ENCODE data around the gene USP34.

USP34 gene

DNA sequence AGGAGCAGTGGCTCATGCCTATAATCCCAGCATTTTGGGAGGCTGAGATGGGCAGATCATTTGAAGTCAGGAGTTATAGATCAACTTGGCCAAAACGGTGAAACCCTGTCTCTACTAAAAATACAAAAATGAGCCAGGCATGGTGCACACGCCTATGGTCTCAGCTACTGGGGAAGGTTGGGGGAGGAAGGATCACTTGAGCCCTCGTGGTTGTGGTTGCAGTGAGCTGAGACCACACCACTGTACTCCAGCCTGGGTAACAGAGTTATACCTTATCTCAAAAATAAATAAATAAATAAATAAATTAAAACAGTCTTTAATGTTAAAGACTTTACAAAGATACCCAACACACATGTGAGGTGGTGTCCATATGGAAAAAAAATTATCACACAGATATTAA, 174.9 kb downstream of the USP34 start:
- no peak for DNase-seq

DNA sequence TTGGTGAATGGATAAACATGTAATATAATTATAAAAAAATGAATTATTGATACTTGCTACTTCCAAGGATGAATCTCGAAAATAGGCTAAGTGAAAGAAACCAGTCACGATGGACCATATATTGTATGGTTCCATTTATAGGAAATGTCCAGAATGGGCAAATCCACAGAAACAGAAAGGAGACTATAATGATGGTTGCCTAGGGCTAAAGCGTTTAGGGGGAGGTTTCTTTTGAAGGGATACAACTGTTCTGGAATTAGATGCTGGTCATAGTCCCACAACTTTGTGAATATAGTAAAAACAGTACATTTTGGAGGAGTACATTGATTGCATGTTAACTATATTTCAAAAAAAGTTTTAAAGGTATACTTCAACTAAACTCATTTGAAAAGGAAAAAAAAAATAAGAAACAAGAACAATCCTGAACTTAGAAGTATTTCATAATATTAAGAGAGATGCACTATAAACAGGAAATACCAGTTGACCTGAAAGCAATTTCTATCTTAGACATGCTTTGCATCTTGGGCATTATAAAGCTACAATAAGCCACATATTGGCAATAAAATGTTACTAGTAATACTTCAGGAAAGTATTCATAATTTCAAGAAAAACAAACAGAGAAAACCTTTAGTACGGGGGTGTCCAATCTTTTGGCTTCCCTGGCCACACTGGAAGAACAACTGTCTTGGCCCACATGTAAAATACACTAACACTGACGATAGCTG, 178.9 kb downstream of the USP34 start:
- no peak for DNase-seq

DNA sequence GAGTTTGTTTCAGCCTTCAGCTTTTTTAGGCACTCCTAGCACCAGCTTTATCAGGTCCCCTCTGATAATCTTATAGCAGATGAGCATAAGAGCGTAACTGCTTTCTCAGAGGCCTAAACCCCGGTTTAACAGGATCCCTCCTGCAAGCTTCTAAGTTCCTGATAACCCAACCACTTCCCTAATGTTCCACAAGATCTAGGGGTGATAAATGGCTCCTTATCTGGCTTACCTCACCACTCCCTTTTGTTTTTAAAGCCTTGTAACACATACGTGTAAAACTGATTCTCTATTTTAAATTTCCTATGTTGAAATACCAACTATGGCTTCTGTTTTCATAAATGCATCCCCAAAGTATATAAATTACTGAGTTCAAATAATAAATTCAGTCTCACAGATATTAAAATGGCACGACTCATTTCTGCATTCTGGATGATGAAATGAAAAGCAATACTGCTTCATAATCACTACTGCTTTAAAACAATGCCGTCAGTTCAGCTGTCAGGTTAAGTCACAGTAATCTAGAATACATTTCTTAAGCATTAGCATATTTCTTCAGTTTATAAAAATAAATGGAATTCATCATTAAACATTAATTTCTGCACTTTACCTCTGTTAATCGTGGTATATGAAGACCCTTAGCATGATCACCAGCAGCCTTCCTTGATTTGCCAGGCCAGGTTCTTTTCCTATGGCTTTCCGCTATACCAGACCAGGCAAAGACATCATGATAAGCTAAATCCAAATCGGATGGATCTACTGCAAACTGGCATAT, 182.6 kb downstream of the USP34 start:
- no peak for DNase-seq

DNA sequence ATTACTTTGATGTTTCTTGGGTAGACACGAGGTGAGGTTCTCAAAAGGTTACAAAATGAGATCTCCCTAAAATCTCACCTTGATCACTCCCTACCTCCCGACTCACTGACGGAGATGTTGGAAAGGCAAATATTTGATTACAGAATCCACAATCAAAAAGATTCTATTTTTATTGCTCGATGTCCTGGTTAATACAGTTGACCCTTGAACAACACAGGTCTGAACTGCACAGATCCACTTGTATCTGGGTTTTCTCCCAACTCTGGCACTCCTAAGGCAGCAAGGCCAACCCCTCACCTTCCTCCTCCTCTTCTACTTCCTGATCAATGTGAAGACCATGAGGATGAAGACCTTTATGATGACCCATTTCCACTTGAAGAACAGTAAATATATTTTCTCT, 183.6 kb downstream of the USP34 start:
- DNase-seq, result no peak

DNA sequence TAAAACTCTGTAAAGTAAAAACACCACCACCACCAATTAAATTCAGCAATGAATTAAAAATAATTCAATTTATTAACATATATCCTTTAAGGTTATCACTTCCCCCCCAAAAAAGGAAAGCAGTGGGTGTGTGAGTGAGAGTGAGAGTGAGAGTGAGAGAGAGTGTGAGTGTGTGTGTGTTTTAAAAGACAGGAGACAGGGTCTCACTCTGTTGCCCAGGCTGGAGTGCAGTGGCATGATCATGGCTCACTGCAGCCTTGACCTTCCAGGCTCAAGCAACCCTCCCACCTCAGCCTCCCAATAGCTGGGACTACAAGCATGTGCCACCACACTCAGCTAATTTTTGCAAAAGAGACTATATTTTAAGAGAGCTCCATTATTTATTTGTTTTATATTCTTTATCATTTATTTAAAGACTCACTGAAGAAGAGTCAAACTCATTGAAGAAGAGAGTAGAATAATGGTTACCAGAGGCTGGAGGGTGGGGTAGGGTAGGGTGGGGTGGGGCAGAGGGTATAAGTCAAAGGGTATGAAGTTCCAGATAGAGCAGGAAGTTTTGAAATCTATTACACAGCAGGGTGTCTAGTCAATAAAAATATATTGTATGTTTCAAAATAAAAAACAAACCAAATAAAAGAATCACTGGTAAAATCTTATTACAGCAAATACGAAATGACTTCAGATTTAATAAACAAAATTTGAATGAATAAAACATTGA, 187.3 kb downstream of the USP34 start:
- DNase-seq, result no peak

DNA sequence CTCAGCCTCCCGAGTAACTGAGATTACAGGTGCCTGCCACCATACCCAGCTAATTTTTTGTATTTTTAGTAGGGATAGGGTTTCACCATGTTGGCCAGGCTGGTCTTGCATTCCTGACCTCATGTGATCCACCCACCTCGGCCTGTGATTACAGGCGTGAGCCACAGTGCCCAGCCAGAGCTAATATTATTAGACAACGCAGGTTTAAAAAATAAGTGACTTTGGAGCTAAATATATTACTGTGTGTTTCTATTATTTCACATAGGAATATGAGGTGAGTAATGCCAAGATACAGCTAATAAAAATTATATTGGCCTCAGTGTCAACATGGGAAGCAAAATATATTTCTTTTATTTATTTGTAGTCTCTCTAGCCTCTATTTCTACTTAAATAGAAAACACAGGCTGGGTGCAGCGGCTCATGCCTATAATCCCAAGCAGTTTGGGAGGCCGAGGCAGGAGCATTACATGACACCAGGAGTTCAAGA, 188.7 kb downstream of the USP34 start:
- no peak for DNase-seq

DNA sequence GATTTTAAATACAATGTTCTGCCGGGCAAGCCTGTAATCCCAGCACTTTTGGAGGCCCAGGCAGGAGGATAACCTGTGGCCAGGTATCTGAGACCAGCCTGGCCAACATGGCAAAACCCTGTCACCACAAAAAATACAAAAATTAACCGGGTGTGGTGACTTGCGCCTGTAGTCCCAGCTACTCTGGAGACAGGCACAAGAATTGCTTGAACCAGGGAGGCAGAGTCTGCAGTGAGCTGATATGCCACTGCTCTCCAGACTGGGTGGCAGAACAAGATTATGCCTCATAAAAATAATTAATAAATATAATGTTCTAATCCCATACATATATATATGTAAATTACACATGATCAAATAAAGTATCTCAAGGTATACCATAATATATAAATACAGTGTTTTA, 189.6 kb downstream of the USP34 start:
- DNase-seq, result no peak

DNA sequence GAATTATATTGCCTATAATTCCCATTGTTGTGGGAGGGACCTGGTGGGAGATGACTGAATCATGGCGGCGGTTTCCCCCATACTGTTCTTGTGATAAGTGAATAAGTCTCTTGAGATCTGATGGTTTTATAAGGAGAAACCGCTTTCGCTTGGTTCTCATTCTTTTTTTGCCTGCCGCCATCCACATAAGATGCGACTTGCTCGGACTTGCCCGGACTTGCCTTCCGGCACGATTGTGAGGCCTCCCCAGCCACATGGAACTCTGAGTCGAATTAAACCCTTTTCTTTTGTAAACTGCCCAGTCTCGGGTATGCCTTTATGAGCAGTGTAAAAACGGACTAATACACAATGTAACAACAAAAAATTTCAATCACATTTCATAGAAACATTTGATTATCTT, 193.1 kb downstream of the USP34 start:
- no peak for DNase-seq

DNA sequence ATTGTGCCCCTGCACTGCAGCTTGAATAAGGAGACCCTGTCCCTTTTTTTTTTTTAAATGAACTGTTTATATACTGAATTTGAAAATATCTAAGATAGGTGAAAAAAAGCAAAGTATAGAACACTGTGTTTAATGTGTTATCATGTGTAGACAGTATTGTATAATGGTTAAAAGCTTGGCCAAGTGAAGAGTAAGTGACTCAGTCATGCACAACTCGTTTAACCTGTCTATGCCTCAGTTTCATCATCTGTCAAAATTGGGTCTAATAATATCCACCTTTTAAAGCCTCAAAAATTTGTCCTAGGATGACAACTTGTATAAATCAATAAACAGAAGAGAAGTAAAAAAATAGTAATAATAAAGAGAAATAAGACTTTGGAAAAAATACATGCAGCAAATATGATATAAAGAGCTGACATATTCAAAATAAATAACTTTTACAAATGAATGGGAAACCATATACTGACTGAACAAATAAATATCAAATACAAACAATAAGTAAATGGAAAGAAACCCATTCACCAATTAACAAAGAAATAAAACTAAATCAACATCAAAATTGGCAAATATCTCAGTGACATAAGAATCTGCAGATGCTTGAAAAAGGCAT, 195.2 kb downstream of the USP34 start:
- DNase-seq, result no peak

DNA sequence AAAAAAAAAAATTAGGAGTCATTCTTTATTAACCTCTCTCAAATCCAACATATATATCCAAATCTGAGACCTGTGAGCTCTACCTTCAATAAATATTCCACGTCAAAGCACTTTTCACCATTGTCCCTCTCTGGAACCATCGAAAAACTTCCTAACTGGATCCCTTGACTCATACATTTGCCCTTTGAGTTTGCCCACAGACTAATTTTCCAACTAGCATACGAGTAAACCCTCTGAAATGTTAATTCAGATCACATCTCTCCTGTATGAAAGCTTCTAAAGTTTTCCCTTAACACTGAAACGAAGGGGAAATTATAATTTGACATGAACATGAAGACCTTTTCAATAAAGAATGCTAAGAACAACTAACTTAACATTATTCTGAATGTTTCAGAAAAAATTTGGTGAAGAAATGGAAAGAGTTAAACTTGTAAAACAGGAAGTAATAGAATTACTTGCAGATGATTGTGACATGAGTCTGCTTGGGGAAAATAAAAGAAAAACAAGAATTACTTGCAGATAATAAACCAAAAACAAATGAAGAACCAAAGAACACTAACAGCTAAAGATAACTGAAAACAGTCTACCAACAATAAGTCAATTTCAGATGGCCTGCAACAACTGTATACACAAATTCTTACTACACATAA, 198.3 kb downstream of the USP34 start:
- no peak for DNase-seq

DNA sequence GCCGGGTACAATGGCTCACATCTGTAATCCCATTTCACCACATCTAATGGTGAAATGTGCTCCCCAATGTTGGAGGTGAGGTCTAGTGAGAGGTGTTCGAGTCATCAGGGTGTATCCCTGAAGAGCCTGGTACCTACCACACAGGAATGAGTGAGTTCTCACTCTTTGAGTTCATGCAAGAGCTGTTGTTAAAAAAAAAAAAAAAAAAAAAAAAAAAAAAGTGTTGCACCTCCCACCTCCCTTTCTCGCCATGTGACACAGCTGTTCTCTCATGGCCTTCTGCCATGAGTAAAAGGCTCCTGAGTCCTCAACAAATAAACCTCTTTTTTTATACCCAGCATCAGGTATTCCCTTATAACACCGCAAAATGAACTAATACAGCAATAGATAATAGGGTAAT, 202.6 kb downstream of the USP34 start:
- DNase-seq, result no peak

DNA sequence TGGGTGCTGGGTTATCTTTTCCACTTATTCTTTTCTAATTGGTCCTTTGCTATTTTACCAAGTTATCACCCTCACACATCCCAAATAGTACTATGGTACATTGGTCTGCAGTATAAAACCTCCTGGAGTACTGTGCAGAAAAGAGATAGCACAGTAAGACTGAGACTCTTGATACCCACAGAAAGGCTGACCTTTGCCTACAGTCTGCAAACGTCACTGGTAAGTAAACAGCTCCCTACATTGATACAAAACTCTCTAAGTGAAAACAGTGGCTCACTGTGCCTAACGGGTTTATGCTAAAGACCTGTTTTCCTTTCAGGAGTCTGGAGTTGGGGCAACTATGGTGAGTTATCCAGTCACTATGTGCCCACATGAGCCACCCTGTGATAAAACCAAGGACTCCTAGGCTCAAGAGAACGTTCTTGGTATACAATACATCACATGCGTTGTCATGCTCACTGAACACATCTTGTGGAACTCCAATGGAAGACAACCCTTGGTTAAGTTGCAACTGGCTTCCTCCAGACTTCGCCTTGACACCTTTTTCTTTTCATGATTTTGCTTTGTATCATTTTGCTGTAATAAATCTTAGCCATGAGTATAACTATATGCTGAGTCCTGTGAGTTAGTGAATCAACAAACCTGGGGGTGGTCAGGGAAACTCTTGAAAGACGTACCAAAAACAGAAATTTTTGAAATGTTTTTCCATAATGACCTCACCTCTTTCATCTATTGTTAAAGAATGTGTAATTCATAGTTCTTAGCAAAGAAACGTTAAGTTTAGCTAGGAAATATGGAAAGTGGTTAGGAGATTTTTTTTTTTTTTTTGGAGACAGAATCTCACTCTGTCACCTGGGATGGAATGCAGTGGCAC, 204.0 kb downstream of the USP34 start:
- DNase-seq, result no peak

DNA sequence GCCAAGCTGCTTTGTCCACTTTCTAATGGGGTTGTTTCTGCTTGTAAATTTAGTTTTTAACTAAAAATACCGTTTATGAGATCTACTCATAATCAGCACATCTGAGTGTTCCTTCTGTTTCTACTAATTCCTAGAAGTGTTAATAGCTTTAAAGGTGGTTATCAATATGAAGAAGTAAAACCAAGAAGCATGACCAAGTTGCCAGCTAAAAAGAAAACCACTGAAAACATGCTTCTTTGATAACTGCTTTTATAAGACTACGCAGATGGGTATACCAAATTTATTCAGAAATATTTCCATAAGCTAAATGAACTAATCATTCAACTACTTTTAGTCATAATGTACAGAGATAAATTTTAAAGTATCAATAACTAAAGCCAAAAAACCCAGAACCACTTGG, 207.1 kb downstream of the USP34 start:
- DNase-seq, result no peak

DNA sequence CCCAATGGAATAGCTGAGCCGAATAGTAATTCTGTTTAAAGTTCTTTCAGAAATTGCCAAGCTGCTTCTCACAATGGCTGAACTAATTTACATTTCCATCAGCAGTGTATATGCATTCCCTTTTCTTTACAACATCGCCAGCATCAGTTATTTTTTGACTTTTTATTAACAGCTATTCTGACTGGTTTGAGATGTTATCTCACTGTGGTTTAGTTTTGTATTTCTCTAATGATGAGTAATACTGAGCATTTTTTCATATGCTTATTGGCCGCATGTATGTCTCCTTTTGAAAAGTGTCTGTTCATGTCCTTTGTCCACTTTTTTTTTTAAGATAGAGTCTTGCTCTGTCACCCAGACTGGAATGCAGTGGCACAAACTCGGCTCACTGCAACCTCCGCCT, 208.2 kb downstream of the USP34 start:
- no peak for DNase-seq

DNA sequence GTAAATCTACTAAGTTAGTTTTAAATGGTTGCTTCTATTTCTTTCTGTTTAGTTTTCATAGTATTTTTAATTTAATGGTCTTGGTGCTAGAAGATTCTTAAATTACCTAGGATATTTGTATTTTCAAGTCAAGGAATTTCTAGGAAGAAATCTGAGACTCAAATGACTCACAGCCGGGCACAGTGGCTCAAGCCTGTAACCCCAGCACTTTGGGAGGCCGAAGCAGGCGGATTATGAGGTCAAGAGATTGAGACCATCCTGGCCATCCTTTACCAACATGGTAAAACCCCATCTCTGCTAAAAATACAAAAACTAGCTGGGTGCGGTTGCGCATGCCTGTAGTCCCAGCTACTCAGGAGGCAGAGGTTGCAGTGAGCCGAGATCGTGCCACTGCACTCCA, 213.4 kb downstream of the USP34 start:
- DNase-seq, result no peak

DNA sequence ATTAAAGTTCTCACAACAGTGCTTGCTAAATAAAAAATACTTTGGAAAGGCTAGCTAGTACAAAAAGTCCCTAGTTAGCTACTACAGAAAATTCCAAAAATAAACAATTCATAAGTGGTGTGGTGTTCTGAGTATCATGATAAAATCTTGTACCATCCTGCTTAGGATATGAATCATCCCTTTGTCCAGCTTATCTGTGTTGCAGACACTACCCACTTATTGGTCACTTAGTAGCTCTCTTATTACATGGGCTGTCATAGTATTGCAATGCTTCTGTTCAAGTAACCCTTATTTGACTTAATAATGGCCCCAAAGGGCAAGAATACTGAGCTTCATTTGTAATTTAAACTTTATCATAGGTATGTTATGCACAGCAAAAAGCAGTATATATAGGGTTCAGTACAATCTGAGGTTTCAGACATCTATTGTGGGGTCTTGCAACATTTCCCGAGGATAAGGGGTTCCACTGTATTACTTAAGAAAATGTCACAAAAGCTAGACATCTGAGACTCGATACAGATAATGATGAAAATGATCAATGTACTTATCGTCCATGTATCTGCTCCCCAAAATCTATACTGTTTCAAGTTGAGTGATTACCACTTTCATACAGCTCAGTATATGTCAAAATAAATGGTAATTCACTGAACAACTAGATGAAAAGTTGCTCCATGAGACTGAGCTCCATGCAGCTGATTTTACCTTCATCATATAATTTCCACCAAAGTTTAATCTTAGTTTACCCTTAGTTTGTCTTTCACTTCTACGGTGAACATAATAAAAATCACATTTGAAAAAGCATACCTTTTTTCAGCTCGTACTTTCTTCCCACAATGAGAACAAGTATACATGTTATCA, 215.1 kb downstream of the USP34 start:
- no peak for DNase-seq

DNA sequence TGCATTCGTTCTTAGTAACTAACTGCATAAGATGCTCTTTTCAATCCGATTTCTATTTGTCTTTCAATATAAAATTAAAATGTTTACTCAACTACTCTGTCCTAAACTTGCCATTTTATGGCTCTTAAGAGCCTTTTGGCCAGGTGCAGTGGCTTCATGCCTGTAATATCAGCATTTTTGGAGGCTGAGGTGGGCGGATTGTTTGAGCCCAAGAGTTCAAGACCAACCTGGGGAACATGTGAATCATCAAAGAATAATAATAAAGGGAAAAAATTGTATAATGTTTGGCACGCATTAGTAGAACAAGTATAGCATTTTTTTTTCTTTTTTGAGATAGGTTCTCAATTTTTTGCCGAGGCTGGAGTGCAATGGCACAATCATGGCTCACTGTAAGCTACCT, 216.4 kb downstream of the USP34 start:
- DNase-seq, result no peak

DNA sequence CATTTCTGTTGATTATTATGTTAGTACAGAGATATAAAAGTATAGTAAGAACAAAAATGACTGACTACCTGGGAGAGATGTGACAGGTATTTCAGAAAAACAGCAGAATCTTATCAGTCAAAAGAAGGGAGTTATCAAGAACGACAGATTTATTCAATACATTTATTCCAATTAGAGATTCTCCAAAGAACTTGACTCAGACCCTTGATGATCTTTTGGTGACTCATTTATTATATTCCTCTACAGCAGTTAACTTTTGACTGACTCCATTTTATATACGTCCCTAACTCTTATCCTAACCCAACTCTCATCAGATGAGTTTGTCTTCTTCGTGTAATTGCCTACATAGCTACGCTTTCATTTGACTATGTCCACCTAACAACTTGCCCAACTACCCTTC, 217.8 kb downstream of the USP34 start:
- no peak for DNase-seq

DNA sequence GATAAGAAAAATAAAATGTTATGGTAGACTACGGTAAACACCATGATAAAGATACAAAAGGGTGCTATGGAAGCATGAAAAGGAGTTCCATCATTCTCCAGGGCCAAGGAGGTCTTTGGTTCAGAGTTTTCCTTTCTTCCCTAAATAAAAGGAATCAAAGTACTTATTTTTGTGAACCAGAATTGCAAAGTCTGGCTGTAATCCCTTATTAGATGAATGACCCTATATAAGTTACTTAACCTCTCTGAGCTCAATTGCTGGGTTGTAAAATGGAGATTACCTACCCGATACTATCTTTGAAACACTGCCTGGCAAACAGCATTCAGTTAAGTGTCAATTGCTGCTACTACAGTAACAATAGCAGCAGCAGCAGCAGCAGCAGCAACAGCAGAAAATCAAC, 218.9 kb downstream of the USP34 start:
- DNase-seq, result no peak

DNA sequence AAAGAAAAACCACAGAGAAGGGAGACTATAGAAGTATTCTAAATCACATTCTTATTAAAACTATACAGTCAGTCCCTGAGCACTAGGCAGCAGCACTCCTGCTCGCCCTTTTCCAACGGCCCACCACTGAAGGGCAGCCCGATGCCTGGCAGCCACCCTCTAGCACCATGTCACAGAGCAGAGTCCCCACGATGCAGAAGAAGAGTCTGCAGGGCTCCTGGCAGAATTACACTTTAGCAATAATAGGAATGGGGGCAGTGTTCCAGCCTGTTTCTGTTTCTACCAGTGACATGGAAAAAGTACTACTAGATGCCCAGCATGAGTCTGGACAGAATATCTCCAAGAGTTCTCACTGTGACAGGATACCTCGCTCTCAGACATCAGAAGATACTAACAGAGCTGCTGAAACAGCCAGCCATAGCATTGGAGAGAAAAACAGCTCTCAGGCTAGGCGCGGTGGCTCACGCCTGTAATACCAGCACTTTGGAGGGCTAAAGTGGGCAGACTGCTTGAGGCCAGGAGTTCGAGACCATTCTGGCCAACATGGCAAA, 221.3 kb downstream of the USP34 start:
- no peak for DNase-seq
